SK-N-SH (cell line): ENCODE measurements around the gene AGPAT3.

Experiments
- CTCF ChIP-seq: fragments of 200-600 bp; sonication (generic); IDR thresholded peaks from 2 replicates; pipeline ENCODE4 v1.6.1; 2017; ENCODE audit warnings: antibody characterized with exemption, mild to moderate bottlenecking, moderate library complexity
- NRF1 ChIP-seq: IDR thresholded peaks from 2 replicates; pipeline ENCODE4 v1.6.1; 2012; ENCODE audit warnings: low read depth, mild to moderate bottlenecking, low read length
- POLR2AphosphoS5 ChIP-seq: IDR thresholded peaks from 2 replicates; pipeline ENCODE4 v1.6.1; 2012; ENCODE audit warnings: low read depth, low read length
- REST ChIP-seq: IDR thresholded peaks from 2 replicates; pipeline ENCODE4 v1.6.1; 2012; ENCODE audit warnings: mild to moderate bottlenecking, low read depth, low read length, moderate library complexity
- ZBTB33 ChIP-seq: IDR thresholded peaks from 2 replicates; pipeline ENCODE4 v1.4.0; 2012; ENCODE audit warnings: low read depth, borderline replicate concordance

GRCh38 chr21:43865540-43866259, 677 bp downstream of the AGPAT3 start:
- TF ChIP-seq CTCF (no peak), POLR2AphosphoS5 (no peak), ZBTB33 (no peak), REST (no peak), NRF1 (no peak)
